OCI-LY1 (cell line): ENCODE measurements around the gene GALNT16.

Source experiments
- H2AFZ ChIP-seq: fragments of 200-600 bp; sonication (generic), shearing (Covaris generic); 2 replicates; pipeline ENCODE4 v1.6.0; 2014; ENCODE audit warnings: antibody characterized with exemption, mild to moderate bottlenecking, low read length
- H3F3A ChIP-seq: fragments of 200-600 bp; sonication (generic), shearing (Covaris generic); 2 replicates; pipeline ENCODE4 v1.6.0; 2014; ENCODE audit warnings: mild to moderate bottlenecking, antibody characterized with exemption, low read length, moderate library complexity; ENCODE audit not compliant: insufficient read depth
- H3K27ac ChIP-seq: fragments of 200-600 bp; sonication (generic); 2 replicates; pipeline ENCODE4 v1.5.1; 2014; ENCODE audit warnings: low read length, mixed run types, mild to moderate bottlenecking, low read depth; ENCODE audit not compliant: poor library complexity, severe bottlenecking
- H3K27me3 ChIP-seq: fragments of 200-600 bp; sonication (generic); 2 replicates; pipeline ENCODE4 v1.6.0; 2014; ENCODE audit warnings: antibody characterized with exemption, mild to moderate bottlenecking, low read length, moderate library complexity; ENCODE audit not compliant: insufficient read depth
- H3K36me3 ChIP-seq: fragments of 200-600 bp; sonication (generic); 2 replicates; pipeline ENCODE4 v1.6.1; 2014; ENCODE audit warnings: mild to moderate bottlenecking, antibody characterized with exemption, low read length, moderate library complexity, mixed read lengths; ENCODE audit not compliant: insufficient read depth
- H3K4me1 ChIP-seq: fragments of 200-600 bp; sonication (generic); 2 replicates; pipeline ENCODE4 v1.5.1; 2014; ENCODE audit warnings: mild to moderate bottlenecking, low read length, moderate library complexity; ENCODE audit not compliant: insufficient read depth, severe bottlenecking
- H3K4me2 ChIP-seq: fragments of 200-600 bp; sonication (generic), shearing (Covaris generic); 2 replicates; pipeline ENCODE4 v1.6.1; 2014; ENCODE audit warnings: low read length
- H3K4me3 ChIP-seq: fragments of 200-600 bp; sonication (generic); 2 replicates; pipeline ENCODE4 v1.5.1; 2014; ENCODE audit warnings: low read length, low read depth, mild to moderate bottlenecking, mixed read lengths; ENCODE audit not compliant: poor library complexity, severe bottlenecking
- H3K79me2 ChIP-seq: fragments of 200-600 bp; shearing (Covaris generic); 2 replicates; pipeline ENCODE4 v1.6.1; 2016; ENCODE audit warnings: mixed run types, low read length, mixed read lengths; ENCODE audit not compliant: insufficient read depth
- H3K9ac ChIP-seq: fragments of 200-600 bp; sonication (generic), shearing (Covaris generic); 2 replicates; pipeline ENCODE4 v1.6.1; 2014; ENCODE audit warnings: mild to moderate bottlenecking, low read length, mixed read lengths
- H3K9me2 ChIP-seq: fragments of 200-600 bp; sonication (generic), shearing (Covaris generic); 2 replicates; pipeline ENCODE4 v1.6.1; 2014; ENCODE audit warnings: low read depth, mild to moderate bottlenecking, low read length, mixed read lengths
- H3K9me3 ChIP-seq: fragments of 200-600 bp; shearing (Covaris generic); 2 replicates; pipeline ENCODE4 v1.6.1; 2014; ENCODE audit warnings: low read length, mixed read lengths
- H4K20me1 ChIP-seq: fragments of 200-600 bp; sonication (generic), shearing (Covaris generic); 2 replicates; pipeline ENCODE4 v1.6.0; 2016; ENCODE audit warnings: mild to moderate bottlenecking, low read length; ENCODE audit not compliant: insufficient read depth
- CTCF ChIP-seq: fragments of 200-600 bp; sonication (generic), shearing (Covaris generic); IDR thresholded peaks from 2 replicates; pipeline ENCODE4 v1.5.1; 2017; ENCODE audit warnings: mild to moderate bottlenecking, antibody characterized with exemption, low read length, moderate library complexity, mixed read lengths
- EZH2 ChIP-seq: fragments of 200-600 bp; sonication (generic), shearing (Covaris generic); IDR thresholded peaks from 2 replicates; pipeline ENCODE4 v1.8.0; 2017; ENCODE audit warnings: borderline replicate concordance, mixed run types, mild to moderate bottlenecking, antibody characterized with exemption, low read length, moderate library complexity, mixed read lengths

The GALNT16 gene

GRCh38 chr14:69328317-69328716 is 68.4 kb downstream of the GALNT16 start:
- Histone ChIP-seq H3K4me1 (no peaks in the 10 kb centered on the region), H4K20me1 (no peaks in the 10 kb centered on the region), H3K9me2 (no peaks in the 10 kb centered on the region), H3K9me3 (no peaks in the 10 kb centered on the region), H3K9ac (no peak overlapping the region), H3K79me2 (no peaks in the 10 kb centered on the region), H2AFZ (no peak overlapping the region), H3K36me3 (no peaks in the 10 kb centered on the region), H3K4me3 (no peak overlapping the region), H3K4me2 (no peak overlapping the region), H3K27me3 (peaks cover 5% of the 10 kb centered on the region; the same call in 1 of the 2 replicates), H3K27ac (no peak overlapping the region), H3F3A (no peaks in the 10 kb centered on the region)
- TF ChIP-seq EZH2 = no peak

GRCh38 chr14:69328765-69329164 is 68.8 kb downstream of the GALNT16 start:
- Histone ChIP-seq H3K4me1 (no peaks in the 10 kb centered on the region), H3K9me3 (no peaks in the 10 kb centered on the region), H2AFZ (no peak overlapping the region), H3F3A (no peaks in the 10 kb centered on the region), H3K79me2 (no peaks in the 10 kb centered on the region), H3K9me2 (no peaks in the 10 kb centered on the region), H3K27ac (no peak overlapping the region), H3K4me3 (no peak overlapping the region), H3K27me3 (peaks cover 5% of the 10 kb centered on the region; the same call in 1 of the 2 replicates), H3K36me3 (no peaks in the 10 kb centered on the region), H3K4me2 (no peak overlapping the region), H3K9ac (no peak overlapping the region), H4K20me1 (no peaks in the 10 kb centered on the region)
- no peak for TF ChIP-seq EZH2
- TF ChIP-seq CTCF = no peak

- H3K4me3 ChIP-seq = no peak overlapping the region
- TF ChIP-seq EZH2 = no peak
- TF ChIP-seq CTCF = no peak
- no peak overlapping the region for H2AFZ ChIP-seq
- peaks cover 5% of the 10 kb centered on the region; the same call in 1 of the 2 replicates for H3K27me3 ChIP-seq
- no peaks in the 10 kb centered on the region for H4K20me1 ChIP-seq
- no peaks in the 10 kb centered on the region for H3K36me3 ChIP-seq
- no peak overlapping the region for H3K9ac ChIP-seq
- no peaks in the 10 kb centered on the region for H3K4me1 ChIP-seq
- H3K79me2 ChIP-seq = no peaks in the 10 kb centered on the region
- H3K4me2 ChIP-seq = no peak overlapping the region
- H3K27ac ChIP-seq = no peak overlapping the region
- H3K9me3 ChIP-seq = no peaks in the 10 kb centered on the region
- no peaks in the 10 kb centered on the region for H3K9me2 ChIP-seq
- no peaks in the 10 kb centered on the region for H3F3A ChIP-seq
Measured at GRCh38 chr14:69331206-69331605, 71.2 kb downstream of the GALNT16 start.

- Histone ChIP-seq H3K9me2 (no peaks in the 10 kb centered on the region), H3K27ac (no peak overlapping the region), H3K4me2 (no peak overlapping the region), H3K79me2 (no peaks in the 10 kb centered on the region), H3K4me1 (no peaks in the 10 kb centered on the region), H4K20me1 (no peaks in the 10 kb centered on the region), H3K36me3 (no peaks in the 10 kb centered on the region), H3K9ac (no peak overlapping the region), H3K9me3 (no peaks in the 10 kb centered on the region), H3F3A (no peaks in the 10 kb centered on the region), H3K4me3 (no peak overlapping the region), H2AFZ (no peak overlapping the region), H3K27me3 (peaks cover 5% of the 10 kb centered on the region; the same call in 1 of the 2 replicates)
- TF ChIP-seq CTCF = no peak
- no peak for TF ChIP-seq EZH2
Measured at GRCh38 chr14:69332782-69333395, 72.9 kb downstream of the GALNT16 start.
